Lower leg skin (tissue), 3 donors: ENCODE results near the gene CRB2.

Experiments
- CTCF ChIP-seq, 3 donors: fragments of 450-650 bp; IDR thresholded peaks; one replicate each; pipeline ENCODE4 v1.5.1; 2016; ENCODE audit warnings: antibody characterized with exemption in 3 of 3, mild to moderate bottlenecking in 3 of 3, moderate library complexity in 2 of 3
- POLR2A ChIP-seq, 2 donors: fragments of 450-650 bp; IDR thresholded peaks; one replicate each; pipeline ENCODE4 v1.6.1; 2016 to 2017; ENCODE audit warnings: antibody characterized with exemption in 2 of 2, mild to moderate bottlenecking in 1 of 2, moderate library complexity in 1 of 2

GRCh38 chr9:123335986-123336329 is 20.0 kb upstream of the CRB2 start:
- TF ChIP-seq POLR2A (IDR thresholded peaks at IDR 0.05): no peak
- TF ChIP-seq CTCF (IDR thresholded peaks at IDR 0.05): no peak
